Keratinocyte (primary cell): ENCODE data around the gene PBOV1.

Experiments
- EZH2 ChIP-seq: IDR thresholded peaks from one replicate; pipeline ENCODE4 v1.6.1; 2012; ENCODE audit warnings: inconsistent platforms, mild to moderate bottlenecking, low read length, moderate library complexity
- TF ChIP-seq, protein P1 (sequence below), 3 experiments: IDR thresholded peaks in 1 of 3; conservative IDR thresholded peaks in 1 of 3; optimal IDR thresholded peaks in 1 of 3; 2 replicates in 2 of 3; 3 replicates in 1 of 3; pipeline versions ENCODE3 to v1.5.1; 2011; ENCODE audit warnings: low read length in 3 of 3, mild to moderate bottlenecking in 3 of 3, moderate library complexity in 2 of 3, control low read depth in 1 of 3, inconsistent platforms in 1 of 3; ENCODE audit not compliant: insufficient read depth in 2 of 3; ENCODE audit errors: extremely low read depth in 1 of 3

DNA sequence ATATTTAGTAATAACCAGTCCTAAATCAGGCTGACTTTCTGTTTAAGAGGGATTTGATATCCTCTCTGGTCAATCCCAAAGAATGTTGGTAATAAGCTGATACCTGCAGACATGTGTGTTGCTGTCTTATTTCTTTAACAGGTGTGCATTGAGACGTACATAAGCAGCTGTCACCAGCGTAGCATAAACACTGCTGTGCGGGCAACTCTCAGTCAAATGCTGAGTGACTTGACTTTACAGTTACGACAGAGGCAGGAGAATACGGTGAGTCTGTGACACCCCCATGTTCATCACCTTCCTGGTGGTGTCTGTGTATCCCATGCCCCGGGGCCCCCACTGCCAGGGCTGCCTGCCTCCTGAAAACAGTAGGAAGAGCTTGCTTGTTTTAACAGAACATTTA is 20.1 kb upstream of the PBOV1 start:
- no peak for TF ChIP-seq EZH2
- TF ChIP-seq, protein P1, sequence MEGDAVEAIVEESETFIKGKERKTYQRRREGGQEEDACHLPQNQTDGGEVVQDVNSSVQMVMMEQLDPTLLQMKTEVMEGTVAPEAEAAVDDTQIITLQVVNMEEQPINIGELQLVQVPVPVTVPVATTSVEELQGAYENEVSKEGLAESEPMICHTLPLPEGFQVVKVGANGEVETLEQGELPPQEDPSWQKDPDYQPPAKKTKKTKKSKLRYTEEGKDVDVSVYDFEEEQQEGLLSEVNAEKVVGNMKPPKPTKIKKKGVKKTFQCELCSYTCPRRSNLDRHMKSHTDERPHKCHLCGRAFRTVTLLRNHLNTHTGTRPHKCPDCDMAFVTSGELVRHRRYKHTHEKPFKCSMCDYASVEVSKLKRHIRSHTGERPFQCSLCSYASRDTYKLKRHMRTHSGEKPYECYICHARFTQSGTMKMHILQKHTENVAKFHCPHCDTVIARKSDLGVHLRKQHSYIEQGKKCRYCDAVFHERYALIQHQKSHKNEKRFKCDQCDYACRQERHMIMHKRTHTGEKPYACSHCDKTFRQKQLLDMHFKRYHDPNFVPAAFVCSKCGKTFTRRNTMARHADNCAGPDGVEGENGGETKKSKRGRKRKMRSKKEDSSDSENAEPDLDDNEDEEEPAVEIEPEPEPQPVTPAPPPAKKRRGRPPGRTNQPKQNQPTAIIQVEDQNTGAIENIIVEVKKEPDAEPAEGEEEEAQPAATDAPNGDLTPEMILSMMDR (optimal IDR thresholded peaks at IDR 0.05 in 1 of 3, IDR thresholded peaks at IDR 0.05 in 1 of 3, conservative IDR thresholded peaks at IDR 0.05 in 1 of 3; ENCODE audit: extremely low read depth in 1 of 3, insufficient read depth in 2 of 3, low read length in 3 of 3), result no peak
